Thyroid gland (tissue), 4 donors: Measurements from ENCODE around the gene BDH2. TPM values are rescaled to one million over a fixed set of nuclear protein-coding genes. Genes with fewer than 3 reads are reported as not detected.

ENCODE experiments used
- DNase-seq, 2 donors: peaks; one replicate each; pipeline ENCODE4 v3.0.0-alpha.2; 2019
- H3K27ac ChIP-seq, 3 donors: fragments of 200-600 bp; sonication (generic); 1 replicate in 2 of 3; 2 replicates in 1 of 3; pipeline ENCODE4 v1.5.1; 2016 to 2019; ENCODE audit warnings: mild to moderate bottlenecking in 1 of 3, moderate library complexity in 1 of 3
- H3K27me3 ChIP-seq: fragments of 200-600 bp; sonication (generic); one replicate; pipeline ENCODE4 v1.5.1; 2019
- H3K36me3 ChIP-seq, 2 donors: fragments of 200-600 bp; sonication (generic); one replicate each; pipeline ENCODE4 v1.5.1; 2016 to 2019
- H3K4me1 ChIP-seq, 2 donors: fragments of 200-600 bp; sonication (generic); one replicate each; pipeline ENCODE4 v1.5.1; 2017 to 2019
- H3K4me3 ChIP-seq, 3 donors: fragments of 200-600 bp; sonication (generic); replicated peaks in 1 of 3; 1 replicate in 2 of 3; 2 replicates in 1 of 3; pipeline ENCODE4 v1.5.1; 2016; ENCODE audit warnings: mild to moderate bottlenecking in 1 of 3
- H3K9me3 ChIP-seq: fragments of 200-600 bp; sonication (generic); one replicate; pipeline ENCODE4 v1.5.1; 2017
- POLR2A ChIP-seq, 2 donors: fragments of 450-650 bp; IDR thresholded peaks; one replicate each; pipeline ENCODE4 v1.6.1; 2017; ENCODE audit warnings: antibody characterized with exemption in 2 of 2, mild to moderate bottlenecking in 2 of 2, moderate library complexity in 1 of 2
- WGBS, 2 donors: methylation state at CpG; one replicate each; pipeline ENCODE4 v1.1.5; 2017; 5-methylcytosine and 5-hydroxymethylcytosine counted together
- intact Hi-C: fragments of 100-400 bp; cut with DNase I; formaldehyde crosslinking; loops from one replicate; pipeline ENCODE4 v1.15.1; 2023
- total RNA-seq, 4 donors: library from RNA; depleted of rRNA; stranded (reverse); fragments of >200 nt; gene quantifications; one replicate each; pipeline ENCODE4 v1.2.3, GENCODE V29; 2016
- TF ChIP-seq, protein P1 (sequence below), 6 experiments: fragments of 200-600 bp in 3 of 6; fragments of 450-650 bp in 3 of 6; sonication (generic) in 3 of 6; IDR thresholded peaks; one replicate each; pipeline ENCODE4 v1.5.1; 2016 to 2019; ENCODE audit warnings: antibody characterized with exemption in 6 of 6, mild to moderate bottlenecking in 2 of 6, inconsistent platforms in 1 of 6, moderate library complexity in 1 of 6

BDH2 gene
- total RNA-seq, 4 donors from 2014 or later = 113 to 131 (median 128) TPM

DNA sequence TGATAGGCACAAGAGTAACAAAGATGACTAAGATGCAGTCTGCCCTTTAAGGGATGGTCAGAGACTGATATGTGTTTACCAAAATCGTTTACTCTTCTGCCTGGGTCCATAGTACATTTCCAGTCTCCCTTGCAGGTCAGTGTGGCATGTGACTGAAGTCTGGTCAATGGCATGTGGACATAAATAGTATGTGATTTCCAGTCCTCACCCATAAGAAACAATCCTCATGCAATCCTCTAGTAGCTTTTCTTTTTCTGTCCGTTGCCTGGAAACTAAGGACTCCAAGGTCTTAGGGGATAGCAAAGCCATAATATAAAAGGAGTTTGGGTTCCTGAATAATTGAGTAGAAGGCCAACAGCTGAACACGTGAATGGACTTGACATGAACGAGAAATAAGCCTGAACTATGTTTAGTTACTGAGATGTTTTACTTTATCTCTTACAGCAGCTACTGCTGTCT, 24.2 kb downstream of the BDH2 start:
- Histone ChIP-seq H3K36me3 (peaks cover 0 to 7% of the 10 kb centered on the region in 2 donors), H3K4me3 (peak overlapping the region in 1 of 3 donors; percentile 66), H3K9me3 (no peaks in the 10 kb centered on the region), H3K4me1 (no peaks in the 10 kb centered on the region), H3K27me3 (no peaks in the 10 kb centered on the region), H3K27ac (no peak overlapping the region)
- intact Hi-C loops = no loop called here
- no peak for DNase-seq
- TF ChIP-seq POLR2A (IDR thresholded peaks at IDR 0.05) = no peak
- TF ChIP-seq, protein P1, sequence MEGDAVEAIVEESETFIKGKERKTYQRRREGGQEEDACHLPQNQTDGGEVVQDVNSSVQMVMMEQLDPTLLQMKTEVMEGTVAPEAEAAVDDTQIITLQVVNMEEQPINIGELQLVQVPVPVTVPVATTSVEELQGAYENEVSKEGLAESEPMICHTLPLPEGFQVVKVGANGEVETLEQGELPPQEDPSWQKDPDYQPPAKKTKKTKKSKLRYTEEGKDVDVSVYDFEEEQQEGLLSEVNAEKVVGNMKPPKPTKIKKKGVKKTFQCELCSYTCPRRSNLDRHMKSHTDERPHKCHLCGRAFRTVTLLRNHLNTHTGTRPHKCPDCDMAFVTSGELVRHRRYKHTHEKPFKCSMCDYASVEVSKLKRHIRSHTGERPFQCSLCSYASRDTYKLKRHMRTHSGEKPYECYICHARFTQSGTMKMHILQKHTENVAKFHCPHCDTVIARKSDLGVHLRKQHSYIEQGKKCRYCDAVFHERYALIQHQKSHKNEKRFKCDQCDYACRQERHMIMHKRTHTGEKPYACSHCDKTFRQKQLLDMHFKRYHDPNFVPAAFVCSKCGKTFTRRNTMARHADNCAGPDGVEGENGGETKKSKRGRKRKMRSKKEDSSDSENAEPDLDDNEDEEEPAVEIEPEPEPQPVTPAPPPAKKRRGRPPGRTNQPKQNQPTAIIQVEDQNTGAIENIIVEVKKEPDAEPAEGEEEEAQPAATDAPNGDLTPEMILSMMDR (IDR thresholded peaks at IDR 0.05) = no peak
- WGBS, 2 donors = 54 to 69% methylated on average over 4 of the region's 4 CpGs

DNA sequence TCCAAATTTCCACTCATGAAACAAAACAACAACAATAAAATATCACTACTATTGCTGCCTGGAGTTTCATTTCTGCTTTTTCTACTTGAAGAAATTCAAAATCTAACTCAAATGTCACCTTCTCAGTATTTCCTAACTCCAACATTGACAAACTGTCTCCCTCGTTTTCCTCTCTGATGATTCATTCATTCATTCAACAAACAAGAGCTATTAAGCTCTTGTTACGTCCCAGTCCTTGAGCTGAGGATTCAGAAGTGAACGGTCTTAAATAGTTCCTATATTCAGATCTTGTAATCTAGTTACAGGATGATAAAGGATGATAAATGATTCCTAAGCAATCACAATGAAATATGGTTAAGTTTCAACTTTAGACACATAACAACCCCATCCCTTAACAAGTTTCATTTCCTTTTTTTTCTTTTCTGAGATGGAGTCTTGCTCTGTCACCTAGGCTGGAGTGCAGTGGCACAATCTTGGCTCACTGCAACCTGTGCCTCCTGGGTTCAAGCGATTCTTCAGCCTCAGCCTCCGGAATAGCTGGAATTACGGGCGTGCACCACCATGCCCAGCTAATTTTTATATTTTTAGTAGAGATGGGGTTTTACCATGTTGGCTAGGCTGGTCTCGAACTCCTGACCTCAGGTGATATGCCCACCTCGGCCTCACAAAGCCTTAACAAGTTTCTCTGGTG, 24.7 kb downstream of the BDH2 start:
- no peak overlapping the region for H3K4me3 ChIP-seq
- no peak for DNase-seq
- 92 to 95% methylated on average over 9 of the region's 9 CpGs for WGBS, 2 donors
- intact Hi-C loops = no loop called here
- no peaks in the 10 kb centered on the region for H3K27me3 ChIP-seq
- TF ChIP-seq, protein P1 (IDR thresholded peaks at IDR 0.05) = no peak
- no peak for TF ChIP-seq POLR2A (IDR thresholded peaks at IDR 0.05)
- no peak overlapping the region for H3K27ac ChIP-seq
- peaks cover 0 to 7% of the 10 kb centered on the region in 2 donors for H3K36me3 ChIP-seq
- no peaks in the 10 kb centered on the region for H3K9me3 ChIP-seq
- H3K4me1 ChIP-seq = no peaks in the 10 kb centered on the region

DNA sequence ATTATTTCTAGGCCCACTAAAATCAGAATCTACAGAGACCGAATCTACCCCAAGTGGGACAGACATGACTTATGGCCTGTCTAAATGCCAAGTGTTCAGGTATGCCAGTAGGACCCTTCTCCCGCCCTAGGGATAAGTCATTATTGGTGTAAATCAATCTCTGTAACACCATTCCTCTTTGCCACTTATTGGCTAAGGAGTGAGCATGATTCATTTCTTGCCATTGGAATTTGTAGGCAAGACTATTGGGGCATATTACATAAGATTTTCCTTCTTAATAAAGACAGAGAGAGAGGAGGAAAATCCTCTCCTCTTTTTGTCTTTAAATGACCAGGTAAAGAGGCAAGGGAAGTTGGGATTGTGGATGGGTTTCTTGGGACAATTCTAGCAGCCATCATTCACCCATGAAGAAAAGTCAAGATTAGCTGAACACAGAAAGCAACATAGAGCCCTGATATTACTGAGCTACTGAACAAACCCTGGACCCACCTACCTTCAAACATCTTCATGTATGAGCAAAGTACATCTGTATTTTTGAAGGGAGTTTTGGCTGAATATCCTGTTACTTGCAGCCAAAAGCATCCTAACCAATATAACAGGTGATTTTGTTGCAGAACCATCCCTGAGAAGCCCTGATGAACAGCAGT, 25.7 kb downstream of the BDH2 start:
- 97% methylated on average over 2 of the region's 2 CpGs for WGBS, 2 donors
- Histone ChIP-seq H3K36me3 (no peaks in the 10 kb centered on the region), H3K27ac (no peak overlapping the region), H3K4me3 (no peak overlapping the region), H3K9me3 (no peaks in the 10 kb centered on the region), H3K4me1 (no peaks in the 10 kb centered on the region), H3K27me3 (no peaks in the 10 kb centered on the region)
- TF ChIP-seq, protein P1 (IDR thresholded peaks at IDR 0.05) = no peak
- TF ChIP-seq POLR2A (IDR thresholded peaks at IDR 0.05) = no peak
- intact Hi-C loops = no loop called here
- no peak for DNase-seq

DNA sequence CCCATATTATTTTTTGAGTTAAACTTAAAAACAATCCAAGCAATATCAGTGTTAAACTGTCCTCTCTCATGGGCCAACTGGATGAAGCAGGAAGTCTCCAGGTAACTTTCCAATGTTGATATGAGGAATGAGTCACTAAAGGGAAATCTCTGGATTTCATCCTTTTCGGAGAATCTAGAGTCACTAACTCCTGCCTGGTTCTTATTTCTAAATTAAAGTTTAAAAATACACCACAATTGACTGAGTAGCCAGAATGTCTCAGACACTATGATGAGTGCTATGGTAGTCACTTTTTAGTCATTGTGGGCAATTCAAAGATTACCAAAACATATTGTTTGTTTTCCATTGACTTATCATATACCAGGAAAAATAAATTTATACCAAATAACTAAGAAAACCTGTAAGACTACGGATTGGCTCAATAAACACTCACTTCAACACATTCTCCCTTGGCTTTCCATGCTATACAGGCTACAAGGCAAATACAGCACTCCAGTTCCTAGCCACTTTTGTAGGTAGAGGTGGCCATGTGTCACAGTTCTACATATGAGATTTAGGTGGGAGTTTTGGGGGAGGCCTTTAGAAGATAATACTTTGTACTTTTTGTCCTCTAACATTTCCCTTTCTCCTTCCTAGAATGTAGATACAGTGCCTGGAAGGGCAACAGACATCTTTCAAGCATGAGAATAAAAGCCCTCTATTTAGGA, 31.6 kb downstream of the BDH2 start:
- no peak overlapping the region for H3K27ac ChIP-seq
- no peak for TF ChIP-seq POLR2A (IDR thresholded peaks at IDR 0.05)
- TF ChIP-seq, protein P1 (IDR thresholded peaks at IDR 0.05) = no peak
- no peak overlapping the region for H3K4me3 ChIP-seq
- H3K9me3 ChIP-seq = no peaks in the 10 kb centered on the region
- no peaks in the 10 kb centered on the region for H3K4me1 ChIP-seq
- H3K27me3 ChIP-seq = no peaks in the 10 kb centered on the region
- no peak for DNase-seq
- WGBS, 2 donors = 93% methylated on average over 2 of the region's 2 CpGs
- intact Hi-C loops = no loop called here
- H3K36me3 ChIP-seq = no peaks in the 10 kb centered on the region
